GM19240 (cell line): ENCODE measurements around the gene PAPSS1.
"Not testable (repeated sequence)": the region's sequence is repeated elsewhere in the genome, so short reads cannot be mapped to it uniquely, and the experiment has no call there.

Source experiments
- DNase-seq: peaks from one replicate; pipeline ENCODE4 v3.0.0; 2011; ENCODE audit warnings: low spot score; ENCODE audit not compliant: insufficient read length

The PAPSS1 gene

DNA sequence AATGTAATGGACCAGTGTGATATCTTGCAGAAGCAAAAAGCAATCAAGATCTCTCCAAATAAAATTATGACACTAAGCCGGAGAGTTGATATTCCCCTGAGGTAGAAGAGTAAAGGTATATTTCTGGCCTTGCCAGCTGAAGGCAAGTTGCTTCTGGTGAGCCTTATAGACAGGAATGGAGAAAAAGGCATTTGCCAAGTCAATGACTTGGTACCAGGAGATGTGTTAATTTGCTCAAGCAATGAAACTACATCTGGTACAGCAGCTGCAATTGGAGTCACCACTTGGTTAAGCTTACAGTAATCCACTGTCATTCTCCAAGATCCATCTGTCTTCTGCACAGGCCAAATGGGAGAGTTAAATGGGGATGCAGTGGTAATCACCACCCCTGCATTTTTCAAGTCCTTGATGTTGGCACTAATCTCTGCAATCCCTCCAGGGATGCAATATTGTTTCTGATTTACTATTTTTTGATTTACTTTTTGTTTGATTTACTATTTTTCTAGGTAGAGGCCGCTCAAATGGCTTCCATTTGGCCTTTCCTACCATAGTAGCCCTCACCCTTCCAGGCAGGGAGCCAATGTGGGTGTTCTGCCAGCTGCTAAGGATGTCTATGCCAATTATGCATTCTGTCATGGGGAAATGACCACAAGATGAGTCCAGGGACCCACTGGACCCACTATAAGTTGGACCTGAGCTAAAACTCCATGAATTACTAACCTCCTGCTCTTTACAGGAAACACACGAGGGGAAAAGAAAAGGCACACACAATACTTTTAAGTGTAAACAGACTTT lies 6.3 kb upstream of the PAPSS1 start:
- not testable (repeated sequence) for DNase-seq

DNA sequence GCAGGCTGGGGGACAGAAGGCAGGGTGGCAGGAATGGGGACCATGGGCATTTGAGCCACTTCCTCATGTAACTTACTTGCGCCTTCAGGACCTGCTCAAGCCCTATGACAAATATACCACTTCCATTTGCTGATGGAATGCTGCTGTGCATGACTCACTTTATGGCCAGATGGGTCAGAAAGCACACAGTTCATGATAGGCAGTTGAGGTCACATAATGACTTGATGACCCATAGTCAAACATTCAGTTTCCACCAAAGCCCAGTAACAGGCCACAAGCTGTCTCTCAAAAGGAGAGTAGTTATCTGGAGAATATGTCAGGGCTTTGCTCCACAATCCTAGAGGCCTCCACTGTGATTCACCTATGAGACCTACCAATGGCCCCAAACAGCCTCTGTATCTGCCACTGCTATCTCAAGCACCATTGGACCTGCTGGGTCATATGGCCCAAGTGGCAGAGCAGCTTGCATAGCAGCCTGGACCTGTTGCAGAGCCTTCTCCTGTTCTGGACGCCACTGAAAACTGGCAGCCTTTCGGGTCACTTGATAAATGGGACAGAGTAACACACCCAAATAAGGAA lies 5.3 kb upstream of the PAPSS1 start:
- DNase-seq = no peak

DNA sequence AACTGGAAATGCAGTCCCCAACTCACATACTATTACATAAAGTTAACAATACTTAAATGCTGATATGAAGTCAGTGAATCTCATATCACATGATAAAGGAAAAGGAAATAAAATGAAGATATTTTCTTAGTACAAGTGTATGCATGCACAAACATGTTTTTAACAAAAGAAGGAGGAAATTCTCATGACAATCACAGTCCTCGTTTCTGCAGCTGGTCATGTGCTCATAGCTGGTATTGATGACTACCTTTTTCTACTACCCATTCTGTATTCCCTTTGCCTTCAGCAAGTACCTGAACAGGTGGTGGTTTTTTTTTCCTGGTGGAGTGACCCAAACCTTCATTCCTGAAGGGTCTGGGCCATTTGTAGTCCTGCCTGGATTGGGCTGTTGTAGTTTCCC lies 3.3 kb upstream of the PAPSS1 start:
- not testable (repeated sequence) for DNase-seq

- DNase-seq = no peak
Observed at GRCh38 chr4:107721436-107722100, 1.5 kb upstream of the PAPSS1 start.

DNA sequence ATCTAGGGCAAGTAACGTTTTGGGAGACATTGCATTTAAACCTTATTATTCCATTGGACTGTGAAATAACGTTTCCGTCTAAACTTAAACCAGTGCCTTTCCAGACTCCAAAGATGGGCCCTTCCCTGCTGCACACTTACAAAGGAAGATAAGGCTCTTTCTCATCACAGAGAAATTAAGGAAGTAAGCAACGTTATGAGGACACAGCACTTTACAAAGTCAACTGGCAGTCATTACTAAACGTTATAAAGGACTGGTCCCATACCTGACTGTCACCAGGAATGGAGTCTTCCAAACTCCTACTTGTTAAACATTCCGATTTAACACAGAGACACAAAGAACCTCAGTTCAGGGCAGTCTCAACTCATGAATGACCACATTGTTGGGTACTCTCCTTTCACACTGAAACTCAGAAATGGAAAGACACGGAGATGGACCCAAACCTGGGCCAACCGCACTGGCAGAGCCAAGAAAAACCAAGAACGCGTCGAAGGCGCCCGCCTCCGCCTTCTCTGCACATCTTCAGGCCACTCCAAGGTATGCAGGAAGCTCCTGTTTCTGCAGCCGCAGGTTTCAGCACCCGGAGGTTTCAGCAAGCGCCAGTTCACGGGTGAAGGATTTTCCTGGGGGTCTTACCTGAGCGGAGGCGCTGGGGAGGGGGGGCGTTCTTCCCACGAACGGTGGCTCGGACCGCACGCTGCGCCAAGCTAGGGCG lies 670 bp downstream of the PAPSS1 start:
- no peak for DNase-seq

DNA sequence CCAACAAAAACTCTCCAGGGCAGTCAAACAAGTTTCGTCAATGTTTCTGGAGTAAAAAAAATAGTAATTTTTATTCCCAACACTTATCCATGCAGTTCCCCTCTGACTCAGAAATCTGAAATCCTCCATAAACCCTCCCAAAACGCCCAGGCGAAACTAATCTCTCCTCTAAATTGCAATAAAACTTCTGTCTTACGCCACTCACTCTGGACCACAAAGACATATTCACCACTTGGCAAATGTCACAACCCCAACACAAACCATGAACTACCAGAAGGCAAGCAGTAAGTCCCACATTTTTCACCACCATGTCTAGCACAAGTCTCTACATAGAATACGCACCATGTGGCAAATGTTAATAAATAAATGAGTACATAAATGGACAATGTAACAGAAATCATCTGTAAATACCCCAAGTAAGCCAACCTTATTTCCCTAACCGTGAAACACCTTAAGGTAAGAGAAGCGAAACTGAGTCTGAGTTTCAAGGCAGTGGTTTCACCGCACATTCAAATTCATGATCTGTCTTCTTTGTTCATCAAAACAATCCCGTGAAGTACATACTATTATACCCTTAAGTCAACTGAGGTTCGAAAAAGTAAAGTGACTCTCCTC lies 1.6 kb downstream of the PAPSS1 start:
- DNase-seq = peak; percentile 23

DNA sequence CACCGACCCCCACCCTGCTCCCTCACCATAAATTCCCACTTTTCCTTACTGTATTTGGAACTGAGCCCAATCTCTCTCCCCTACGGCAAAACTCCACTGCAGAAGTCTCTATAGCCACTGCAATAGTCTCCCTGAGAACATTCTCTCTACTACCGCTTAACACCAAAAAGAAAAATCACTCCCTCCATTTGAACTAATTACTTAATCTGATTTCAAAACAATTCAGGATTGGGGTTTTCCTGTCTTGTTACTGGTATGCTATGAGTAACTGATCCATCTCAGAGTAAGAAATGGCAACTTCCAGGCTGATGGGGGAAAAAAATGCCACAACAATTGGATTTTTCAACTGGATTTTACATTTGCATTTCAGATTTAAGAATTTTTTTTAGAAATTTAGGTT lies 5.8 kb downstream of the PAPSS1 start:
- no peak for DNase-seq

DNA sequence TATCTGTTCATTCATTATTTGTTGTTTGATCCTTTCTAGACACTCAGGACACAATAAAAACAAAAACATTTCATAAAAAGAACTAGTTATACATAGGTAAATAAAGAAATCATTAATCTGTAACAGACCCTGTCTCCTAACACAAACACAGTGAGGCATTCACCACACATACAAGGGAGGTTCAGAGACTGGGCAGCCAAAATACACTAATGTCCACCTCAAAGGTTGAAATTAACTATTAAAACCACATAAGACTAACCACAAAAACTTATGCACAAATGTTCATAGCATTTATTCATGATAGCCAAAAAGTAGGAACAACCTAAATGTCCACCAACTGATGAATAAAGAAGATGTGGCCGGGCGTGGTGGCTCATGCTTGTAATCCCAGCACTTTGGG lies 7.8 kb downstream of the PAPSS1 start:
- DNase-seq = no peak

GRCh38 chr4:107711831-107712230 lies 8.2 kb downstream of the PAPSS1 start:
- no peak for DNase-seq

DNA sequence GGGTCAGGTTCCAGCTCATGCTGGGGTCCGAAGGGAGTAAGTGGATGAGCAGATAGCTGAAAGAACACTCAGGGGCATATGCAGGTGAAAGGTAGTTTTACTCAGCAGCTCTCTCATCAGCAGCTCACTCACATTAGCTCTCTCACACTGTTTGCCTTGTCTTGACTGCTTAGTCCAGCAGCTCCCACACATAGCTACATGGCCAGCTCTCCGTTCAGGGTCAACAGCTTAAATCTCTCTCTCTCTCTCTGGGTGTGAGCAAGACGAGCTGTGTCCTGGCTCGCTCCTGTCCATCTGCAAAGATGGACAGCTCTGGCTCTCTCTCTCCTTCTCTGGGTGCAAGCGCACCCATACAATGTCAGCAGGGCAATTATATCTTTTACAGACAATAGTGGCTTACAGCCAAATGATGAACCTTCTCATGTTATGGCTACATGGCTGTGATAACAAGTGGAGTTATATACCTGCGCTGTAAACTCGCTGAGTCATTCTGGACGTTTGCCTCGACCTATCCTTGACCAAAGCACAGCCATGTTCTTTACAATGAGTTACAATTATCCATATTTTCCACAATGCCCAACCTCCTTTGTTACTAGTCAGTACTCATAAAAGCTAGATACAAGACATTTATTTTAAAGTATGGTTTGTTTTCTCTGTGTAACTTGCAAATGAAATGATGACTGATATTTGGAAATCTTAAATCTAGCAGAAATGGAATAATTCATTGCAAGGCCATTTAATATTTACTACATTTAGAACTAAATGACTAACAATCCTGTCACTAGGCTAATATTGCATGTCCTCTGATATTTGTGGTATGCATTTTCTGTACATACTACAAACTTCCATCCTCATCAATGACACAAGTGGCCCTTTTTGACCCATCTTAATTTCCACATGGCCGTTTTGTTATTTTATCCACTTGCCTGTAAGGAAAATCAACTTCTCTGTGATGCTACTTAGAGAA lies 9.3 kb downstream of the PAPSS1 start:
- no peak for DNase-seq

DNA sequence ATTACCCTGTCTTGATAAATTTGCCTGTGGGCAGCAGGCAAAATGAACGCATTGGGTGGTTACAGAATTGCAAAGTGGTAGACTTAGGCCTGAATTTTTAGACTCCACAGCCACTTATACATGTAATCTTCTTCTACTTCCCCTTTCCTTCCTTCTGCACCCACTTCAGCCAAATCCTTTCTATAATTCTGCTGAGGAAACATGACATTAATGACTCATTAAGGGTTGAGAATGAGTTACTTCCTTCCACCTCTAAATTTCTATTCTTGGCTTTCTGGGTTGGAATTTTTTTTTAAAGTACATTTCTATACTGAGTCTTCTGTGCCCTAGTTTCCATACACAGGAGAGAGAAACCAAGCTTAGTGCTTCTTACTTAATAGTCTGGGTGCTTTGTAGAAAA lies 10.1 kb downstream of the PAPSS1 start:
- no peak for DNase-seq

GRCh38 chr4:107708225-107708624 lies 11.8 kb downstream of the PAPSS1 start:
- no peak for DNase-seq

GRCh38 chr4:107705742-107706556 lies 14.1 kb downstream of the PAPSS1 start:
- DNase-seq = no peak

- no peak for DNase-seq
Observed at GRCh38 chr4:107701565-107701964, 18.5 kb downstream of the PAPSS1 start.

DNA sequence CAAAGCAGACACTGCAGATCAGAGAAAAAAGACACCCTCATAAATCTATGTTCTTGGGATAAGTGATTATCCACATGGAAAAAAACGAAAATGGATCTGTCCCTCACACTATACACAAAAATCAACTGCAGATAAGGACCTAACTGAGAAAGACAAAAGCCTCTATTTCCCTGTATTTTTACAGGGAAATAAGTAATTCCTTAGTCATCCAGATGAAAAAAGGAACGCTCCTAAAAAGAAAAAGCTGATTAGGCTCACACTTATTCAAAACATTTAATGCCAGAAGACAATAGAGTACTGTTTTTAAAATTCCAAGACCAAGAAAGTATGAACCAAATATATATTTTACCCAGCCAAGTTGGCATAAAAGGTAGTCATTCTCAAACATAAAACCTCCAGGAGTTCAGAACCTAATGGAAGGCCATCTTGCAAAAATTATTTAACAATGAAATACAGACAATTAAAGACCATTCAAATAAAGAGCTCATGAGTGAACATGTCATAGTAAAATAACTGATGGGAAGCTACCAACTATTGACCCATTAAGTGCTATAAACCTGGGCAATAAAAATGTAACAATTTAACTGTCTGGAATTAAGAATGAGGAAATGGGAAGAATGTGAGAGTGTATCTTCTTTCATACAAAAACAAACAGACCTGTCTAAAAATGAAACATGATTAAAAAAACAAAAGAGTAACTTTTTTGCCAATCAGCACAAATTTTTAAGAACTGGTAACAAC lies 20.4 kb downstream of the PAPSS1 start:
- no peak for DNase-seq

- DNase-seq = not testable (repeated sequence)
Observed at GRCh38 chr4:107696187-107696586, 23.8 kb downstream of the PAPSS1 start.

DNA sequence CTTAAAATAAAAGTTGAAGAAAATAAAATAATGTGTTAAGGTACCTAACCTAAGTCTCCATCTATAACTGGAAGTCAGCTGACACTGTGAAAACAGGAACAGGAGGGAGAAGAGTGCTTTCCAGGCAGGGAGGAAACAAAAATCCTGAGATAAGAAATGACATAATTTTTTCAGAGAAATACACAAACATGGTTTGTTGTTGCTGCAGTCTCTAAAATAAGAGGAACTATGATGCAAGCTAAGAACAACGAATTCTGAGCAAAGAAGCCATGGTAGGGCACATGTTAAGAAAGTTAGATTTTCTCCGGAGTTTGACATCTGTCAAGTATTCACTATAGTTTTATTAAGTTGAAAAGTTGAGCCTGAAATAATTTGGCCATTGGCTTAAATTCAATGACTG lies 26.9 kb downstream of the PAPSS1 start:
- DNase-seq = no peak

DNA sequence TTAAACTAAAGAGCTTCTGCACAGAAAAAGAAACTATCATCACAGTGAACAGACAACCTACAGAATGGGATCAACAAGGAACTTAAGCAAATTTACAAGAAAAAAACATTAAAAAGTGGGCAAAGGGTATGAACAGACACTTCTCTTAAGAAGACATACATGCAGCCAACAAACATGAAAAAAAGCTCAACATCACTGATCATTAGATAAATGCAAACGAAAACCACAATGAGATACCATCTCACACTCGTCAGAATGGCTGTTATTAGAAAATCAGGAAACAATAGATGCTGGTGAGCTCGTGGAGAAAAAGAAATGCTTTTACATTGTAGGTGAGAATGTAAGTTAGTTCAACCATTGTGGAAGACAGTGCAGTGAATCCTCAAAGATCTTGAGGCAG lies 27.8 kb downstream of the PAPSS1 start:
- DNase-seq = no peak

- DNase-seq = no peak
Observed at GRCh38 chr4:107691378-107691777, 28.7 kb downstream of the PAPSS1 start.
